CD14-positive monocyte (primary cell): Measurements from ENCODE around the gene NR2F6. TPM values are rescaled to one million over a fixed set of nuclear protein-coding genes. Genes with fewer than 3 reads are reported as not detected.

Source experiments
- DNase-seq, 3 donors: peaks; one replicate each; pipeline ENCODE4 v3.0.0-alpha.2; 2011 to 2022
- H2AFZ ChIP-seq: 2 replicates; pipeline ENCODE4 v1.6.0; 2012; ENCODE audit warnings: mild to moderate bottlenecking, low read depth, low read length, inconsistent platforms; ENCODE audit not compliant: insufficient read depth, poor library complexity, severe bottlenecking
- H3K27ac ChIP-seq, 2 donors: 1 replicate in 1 of 2; 2 replicates in 1 of 2; pipeline ENCODE4 v1.5.1; 2012 to 2013; ENCODE audit warnings: low read length in 2 of 2, control low read depth in 1 of 2, inconsistent platforms in 1 of 2, low read depth in 1 of 2, mild to moderate bottlenecking in 1 of 2
- H3K27me3 ChIP-seq, 2 donors: one replicate each; pipeline versions ENCODE4 v1.6.0 to v1.6.1; 2011 to 2013; ENCODE audit warnings: low read length in 2 of 2; ENCODE audit not compliant: control insufficient read depth in 2 of 2, insufficient read depth in 2 of 2
- H3K36me3 ChIP-seq, 2 donors: replicated peaks in 1 of 2; 1 replicate in 1 of 2; 2 replicates in 1 of 2; pipeline versions ENCODE4 v1.5.1 to v1.6.1; 2012 to 2013; ENCODE audit warnings: low read length in 2 of 2, control low read depth in 1 of 2, inconsistent platforms in 1 of 2, mild to moderate bottlenecking in 1 of 2; ENCODE audit not compliant: insufficient read depth in 2 of 2, control insufficient read depth in 1 of 2
- H3K4me1 ChIP-seq, 2 donors: 1 replicate in 1 of 2; 2 replicates in 1 of 2; pipeline versions ENCODE4 v1.5.1 to v1.6.1; 2012 to 2013; ENCODE audit warnings: low read length in 2 of 2, control low read depth in 1 of 2, inconsistent platforms in 1 of 2, mild to moderate bottlenecking in 1 of 2, moderate library complexity in 1 of 2; ENCODE audit not compliant: insufficient read depth in 2 of 2, control insufficient read depth in 1 of 2
- H3K4me2 ChIP-seq: replicated peaks from 2 replicates; pipeline ENCODE3; 2012; ENCODE audit warnings: low read length, moderate library complexity, mild to moderate bottlenecking; ENCODE audit not compliant: poor library complexity, severe bottlenecking; ENCODE audit errors: extremely low read depth
- H3K4me3 ChIP-seq, 3 experiments: fragments of 200-600 bp in 1 of 3; sonication (generic) in 1 of 3; replicated peaks in 1 of 3; 1 replicate in 2 of 3; 2 replicates in 1 of 3; pipeline ENCODE4 v1.5.1; 2011 to 2013; ENCODE audit warnings: low read length in 3 of 3, mild to moderate bottlenecking in 3 of 3, control low read depth in 2 of 3, low read depth in 2 of 3, inconsistent platforms in 1 of 3, moderate library complexity in 1 of 3
- H3K79me2 ChIP-seq: 2 replicates; pipeline ENCODE4 v1.6.0; 2012; ENCODE audit warnings: mild to moderate bottlenecking, control low read depth, inconsistent platforms, low read length, moderate library complexity; ENCODE audit not compliant: insufficient read depth
- H3K9ac ChIP-seq: 2 replicates; pipeline ENCODE4 v1.6.0; 2017; ENCODE audit warnings: low read length, mild to moderate bottlenecking; ENCODE audit not compliant: insufficient read depth, poor library complexity, severe bottlenecking
- H3K9me3 ChIP-seq, 2 donors: replicated peaks in 1 of 2; 1 replicate in 1 of 2; 2 replicates in 1 of 2; pipeline versions ENCODE4 v1.5.1 to v1.6.1; 2012 to 2013; ENCODE audit warnings: low read length in 2 of 2, control low read depth in 1 of 2; ENCODE audit not compliant: control insufficient read depth in 1 of 2, insufficient read depth in 1 of 2
- H4K20me1 ChIP-seq: 2 replicates; pipeline ENCODE4 v1.6.0; 2012; ENCODE audit warnings: mild to moderate bottlenecking, low read length, control low read depth, moderate library complexity; ENCODE audit not compliant: insufficient read depth
- H3K27ac Mint-ChIP-seq, 7 donors: one replicate each; pipeline ENCODE4 v1.8.0; 2020; ENCODE audit warnings: mild to moderate bottlenecking in 7 of 7, mixed read lengths in 7 of 7, moderate library complexity in 6 of 7, inconsistent platforms in 2 of 7
- H3K27me3 Mint-ChIP-seq, 3 donors: one replicate each; pipeline ENCODE4 v1.8.0; 2021 to 2022; ENCODE audit warnings: low read depth in 3 of 3, mild to moderate bottlenecking in 3 of 3, mixed read lengths in 3 of 3, moderate library complexity in 3 of 3, inconsistent platforms in 1 of 3
- H3K36me3 Mint-ChIP-seq, 2 donors: one replicate each; pipeline ENCODE4 v1.8.0; 2020; ENCODE audit warnings: mixed read lengths in 2 of 2, inconsistent platforms in 1 of 2, mild to moderate bottlenecking in 1 of 2
- H3K4me1 Mint-ChIP-seq: one replicate; pipeline ENCODE4 v1.8.0; 2020; ENCODE audit warnings: mild to moderate bottlenecking, mixed read lengths
- H3K4me3 Mint-ChIP-seq, 2 donors: one replicate each; pipeline ENCODE4 v1.8.0; 2020; ENCODE audit warnings: mild to moderate bottlenecking in 2 of 2, mixed read lengths in 2 of 2, moderate library complexity in 1 of 2
- H3K9me3 Mint-ChIP-seq, 7 donors: one replicate each; pipeline ENCODE4 v1.8.0; 2020 to 2022; ENCODE audit warnings: mixed read lengths in 7 of 7, mild to moderate bottlenecking in 6 of 7, moderate library complexity in 6 of 7, inconsistent platforms in 2 of 7
- CTCF ChIP-seq: fragments of 200-600 bp; IDR thresholded peaks from one replicate; pipeline ENCODE4 v1.8.0; 2022; ENCODE audit warnings: antibody characterized with exemption, mild to moderate bottlenecking
- WGBS: methylation state at CpG from one replicate; pipeline ENCODE4 v1.1.5; 2013; ENCODE audit warnings: missing lambda C conversion rate; ENCODE audit not compliant: insufficient coverage; 5-methylcytosine and 5-hydroxymethylcytosine counted together
- intact Hi-C, 2 donors: fragments of 100-400 bp; cut with micrococcal nuclease; formaldehyde crosslinking; loops; one replicate each; pipeline versions ENCODE4 v1.15.0 to v1.15.1; 2023
- polyA plus RNA-seq, 3 donors: library from polyadenylated mRNA; depleted of rRNA in 1 of 3; unstranded in 2 of 3; stranded (reverse) in 1 of 3; fragments of 300-500 nt in 2 of 3; fragments of >200 nt in 1 of 3; fragmentation: Illumina TruSeq in 2 of 3; gene quantifications; 1 replicate in 2 of 3; 2 replicates in 1 of 3; pipeline ENCODE4 v1.2.3, GENCODE V29; 2012 to 2021

NR2F6 gene
- polyA plus RNA-seq, 3 donors, result 0.87 to 5.1 (median 1.7) TPM

- Histone ChIP-seq H3K79me2 (no peaks in the 10 kb centered on the region), H2AFZ (no peak overlapping the region), H3K9me3 (no peaks in the 10 kb centered on the region), H3K4me3 (no peak overlapping the region), H3K9ac (no peak overlapping the region), H3K4me2 (no peak overlapping the region), H3K36me3 (peaks cover 81 to 97% of the 10 kb centered on the region in 2 donors), H3K4me1 (no peaks in the 10 kb centered on the region), H4K20me1 (peaks cover 17% of the 10 kb centered on the region), H3K27me3 (no peaks in the 10 kb centered on the region), H3K27ac (no peak overlapping the region)
- no peak for DNase-seq
- Mint-ChIP-seq H3K9me3 (no peaks in the 10 kb centered on the region), H3K27me3 (peaks cover 0 to 3% (median 0%) of the 10 kb centered on the region in 3 donors), H3K27ac (no peak overlapping the region), H3K36me3 (peaks cover 80 to 100% of the 10 kb centered on the region in 2 donors), H3K4me1 (no peaks in the 10 kb centered on the region), H3K4me3 (no peak overlapping the region)
- no peak for TF ChIP-seq CTCF
- intact Hi-C loops, result no loop called here
- over 99% methylated on average over 18 of the region's 23 CpGs for WGBS
Observed at GRCh38 chr19:17195106-17195505, 50.6 kb downstream of the NR2F6 start.

DNA sequence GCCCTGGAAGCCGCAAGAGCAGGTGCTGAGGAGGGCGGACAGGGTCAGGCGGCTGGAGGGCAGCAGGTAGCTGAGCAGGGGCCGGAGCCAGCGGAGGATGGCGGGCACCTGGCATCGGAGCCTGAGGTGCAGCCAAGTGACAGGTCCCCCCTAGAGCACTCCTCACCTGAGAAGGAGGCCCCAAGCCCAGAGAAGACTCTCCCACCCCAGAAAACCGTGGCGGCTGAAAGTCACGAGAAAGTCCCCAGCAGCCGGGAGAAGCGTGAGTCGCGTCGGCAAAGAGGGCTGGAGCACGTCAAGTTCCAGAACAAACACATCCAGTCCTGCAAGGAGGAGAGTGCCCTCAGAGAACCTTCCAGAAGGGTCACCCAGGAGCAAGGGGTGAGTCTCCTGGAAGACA is 51.1 kb downstream of the NR2F6 start:
- H3K9me3 Mint-ChIP-seq, result no peaks in the 10 kb centered on the region
- H3K36me3 Mint-ChIP-seq, result peaks cover 80 to 100% of the 10 kb centered on the region in 2 donors

More for the DNA sequence above, 51.1 kb downstream of the NR2F6 start:
- Histone ChIP-seq H3K9ac (no peak overlapping the region), H3K4me1 (no peaks in the 10 kb centered on the region), H3K79me2 (no peaks in the 10 kb centered on the region), H3K4me2 (no peak overlapping the region), H3K9me3 (no peaks in the 10 kb centered on the region), H4K20me1 (peaks cover 17% of the 10 kb centered on the region), H2AFZ (no peak overlapping the region), H3K27ac (no peak overlapping the region), H3K4me3 (no peak overlapping the region), H3K27me3 (no peaks in the 10 kb centered on the region), H3K36me3 (peaks cover 79 to 97% of the 10 kb centered on the region in 2 donors)
- 96% methylated on average over 16 of the region's 16 CpGs for WGBS
- Mint-ChIP-seq H3K4me1 (no peaks in the 10 kb centered on the region), H3K4me3 (no peak overlapping the region), H3K27ac (peak overlapping the region in 2 of 7 donors; percentile 36 to 47), H3K27me3 (peaks cover 0 to 3% (median 0%) of the 10 kb centered on the region in 3 donors)
- DNase-seq, result no peak
- no peak for TF ChIP-seq CTCF
- intact Hi-C loops, result no loop called here
